GM18499 (cell line): ENCODE measurements around the gene MSH5.

Source experiments
- ATAC-seq: cut with Tn5 transposase; IDR thresholded peaks from one replicate; pipeline ENCODE4 v1.9.1; 2021; ENCODE audit warnings: moderate number of reproducible peaks; ENCODE audit not compliant: insufficient read depth, unreplicated experiment

Gene MSH5

DNA sequence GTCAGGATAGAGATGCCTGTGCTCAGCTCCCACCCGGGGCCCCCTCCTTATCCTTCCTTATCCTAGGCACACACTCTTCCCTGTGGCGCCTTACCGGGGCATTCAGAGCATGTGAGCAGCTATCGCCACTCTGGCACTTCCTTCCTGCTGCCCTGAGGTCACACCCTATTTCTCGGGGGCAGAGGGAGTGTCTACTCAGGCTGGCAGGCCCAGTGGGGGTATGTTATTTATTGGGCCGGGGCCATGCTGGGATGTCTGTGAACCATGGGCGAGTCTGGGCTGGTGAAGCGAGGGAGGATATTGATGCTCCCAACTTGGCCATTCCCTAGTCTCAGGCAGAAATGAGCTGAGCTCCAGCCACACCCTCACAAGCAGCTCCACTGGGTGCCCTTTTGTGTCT, 28.6 kb upstream of the MSH5 start:
- no peak for ATAC-seq

GRCh38 chr6:31712296-31712695, 27.5 kb upstream of the MSH5 start:
- no peak for ATAC-seq

DNA sequence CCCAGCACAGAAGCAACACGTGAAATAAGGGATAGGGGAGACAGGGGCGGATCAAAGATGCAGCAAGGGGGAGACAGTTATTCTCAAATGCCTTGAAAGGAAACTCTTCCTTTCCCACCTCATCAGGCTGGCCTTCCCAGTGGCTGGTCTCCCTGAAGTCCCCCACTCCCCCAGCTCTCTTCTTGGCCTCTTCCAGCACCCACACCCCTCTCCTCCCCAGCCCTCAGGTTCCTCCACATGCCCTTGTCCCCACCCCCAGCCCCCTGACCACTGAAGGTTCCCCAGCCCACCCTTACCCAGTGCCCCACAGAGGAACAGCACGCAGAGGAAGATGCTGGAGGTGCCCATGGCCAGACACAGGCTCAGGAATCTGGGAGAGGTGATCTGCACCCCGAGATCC, 26.3 kb upstream of the MSH5 start:
- ATAC-seq: no peak

DNA sequence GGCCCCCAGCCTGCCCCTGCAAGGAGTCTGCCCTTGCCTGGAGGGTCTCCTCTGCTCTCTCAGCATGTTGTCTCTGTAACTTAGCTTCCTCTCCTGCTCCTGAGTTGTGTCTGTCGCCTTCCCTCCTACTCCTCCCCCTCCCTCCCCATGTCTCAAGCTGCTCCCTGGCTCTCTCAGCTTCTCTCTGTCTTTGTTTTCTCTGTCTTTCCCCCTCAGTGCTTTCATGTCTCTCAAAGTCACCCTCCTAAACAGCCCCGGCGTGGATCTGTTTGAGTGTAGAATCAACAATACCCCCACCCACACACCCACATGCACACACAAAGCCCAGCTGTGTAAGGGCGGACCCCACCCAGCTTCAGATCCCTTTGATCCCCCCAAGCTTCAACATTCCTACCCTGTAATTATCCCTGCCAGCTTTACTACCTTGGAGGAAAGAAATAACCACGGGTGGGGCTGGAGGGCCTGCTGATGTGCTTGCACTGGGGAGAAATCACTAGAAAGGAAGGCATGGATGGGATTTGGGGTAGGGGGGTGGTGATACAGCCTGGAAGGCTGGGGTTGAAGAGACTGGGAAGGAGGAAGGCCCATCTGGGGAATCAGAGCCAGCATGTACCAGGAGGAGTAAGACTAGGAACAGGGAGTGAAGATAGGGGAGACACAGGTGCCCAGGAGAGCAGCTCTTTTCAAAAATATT, 25.7 kb upstream of the MSH5 start:
- no peak for ATAC-seq

DNA sequence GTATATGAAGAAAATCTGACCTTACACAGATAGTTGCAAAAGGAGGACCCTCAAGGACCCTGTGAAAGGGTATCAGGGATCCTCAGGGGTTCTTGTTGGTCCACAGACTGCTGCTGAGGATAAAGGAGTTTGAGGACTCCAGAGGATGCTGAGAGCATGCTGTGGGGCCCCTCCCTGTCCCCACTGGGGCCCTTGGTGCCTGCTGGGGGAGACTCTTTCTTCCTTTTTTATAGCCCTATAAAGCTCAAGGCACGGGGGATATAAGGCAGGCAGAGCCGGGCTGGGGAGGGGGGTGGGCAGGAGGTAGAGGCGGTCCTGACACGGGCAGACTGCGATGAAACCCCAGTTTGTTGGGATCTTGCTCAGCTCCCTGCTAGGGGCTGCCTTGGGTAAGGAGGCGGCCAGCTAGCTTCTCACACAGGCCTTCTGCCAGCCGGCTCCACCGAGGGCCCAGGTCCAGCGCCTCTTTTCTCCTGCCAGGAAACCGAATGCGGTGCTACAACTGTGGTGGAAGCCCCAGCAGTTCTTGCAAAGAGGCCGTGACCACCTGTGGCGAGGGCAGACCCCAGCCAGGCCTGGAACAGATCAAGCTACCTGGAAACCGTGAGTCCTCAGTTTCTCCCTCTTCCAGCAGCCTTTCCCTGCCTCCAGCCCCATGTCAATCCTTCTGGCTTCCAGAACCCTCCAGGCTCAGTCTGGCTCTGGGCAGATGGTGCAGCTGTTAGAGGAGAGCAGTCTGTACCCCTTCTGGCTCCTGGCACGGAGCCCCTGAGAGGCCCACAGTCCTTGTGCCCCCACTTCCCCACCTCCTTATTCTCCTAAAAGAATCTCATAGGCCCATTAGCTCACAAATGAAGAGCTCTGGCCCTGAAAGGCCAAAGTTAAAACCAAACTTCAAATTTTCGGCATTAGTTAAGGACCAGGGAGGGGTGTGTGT, 24.5 kb upstream of the MSH5 start, which contains the start of gene LY6G6D:
TSS of gene LY6G6D (plus strand) at position 327 of the 937 bp plus-strand sequence. CDS start at position 335, 8 bp downstream.
- ATAC-seq: no peak

DNA sequence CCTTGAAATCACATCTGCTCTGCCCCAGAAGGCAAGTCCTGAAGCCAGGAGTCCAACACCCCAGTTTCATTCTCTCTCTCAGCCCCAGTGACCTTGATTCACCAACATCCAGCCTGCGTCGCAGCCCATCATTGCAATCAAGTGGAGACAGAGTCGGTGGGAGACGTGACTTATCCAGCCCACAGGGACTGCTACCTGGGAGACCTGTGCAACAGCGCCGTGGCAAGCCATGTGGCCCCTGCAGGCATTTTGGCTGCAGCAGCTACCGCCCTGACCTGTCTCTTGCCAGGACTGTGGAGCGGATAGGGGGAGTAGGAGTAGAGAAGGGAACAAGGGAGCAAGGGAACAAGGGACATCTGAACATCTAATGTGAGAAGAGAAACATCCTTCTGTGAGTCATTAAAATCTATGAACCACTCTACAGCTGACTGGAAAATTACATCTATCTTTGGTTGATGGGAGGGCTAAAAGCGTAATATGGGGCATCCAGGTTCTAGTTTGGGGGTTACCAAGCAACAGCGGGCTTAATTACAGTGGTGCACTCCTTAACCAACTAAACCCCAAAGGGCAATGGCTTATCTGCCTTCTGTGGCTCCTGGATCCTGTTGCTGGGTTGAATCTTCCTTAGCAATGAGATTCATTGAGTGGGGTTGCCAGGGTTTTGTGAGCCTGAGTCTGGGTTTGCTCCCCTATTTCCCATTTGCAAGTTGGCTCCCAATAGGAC, 22.1 kb upstream of the MSH5 start:
- no peak for ATAC-seq

GRCh38 chr6:31718265-31718664, 21.5 kb upstream of the MSH5 start:
- ATAC-seq: no peak

DNA sequence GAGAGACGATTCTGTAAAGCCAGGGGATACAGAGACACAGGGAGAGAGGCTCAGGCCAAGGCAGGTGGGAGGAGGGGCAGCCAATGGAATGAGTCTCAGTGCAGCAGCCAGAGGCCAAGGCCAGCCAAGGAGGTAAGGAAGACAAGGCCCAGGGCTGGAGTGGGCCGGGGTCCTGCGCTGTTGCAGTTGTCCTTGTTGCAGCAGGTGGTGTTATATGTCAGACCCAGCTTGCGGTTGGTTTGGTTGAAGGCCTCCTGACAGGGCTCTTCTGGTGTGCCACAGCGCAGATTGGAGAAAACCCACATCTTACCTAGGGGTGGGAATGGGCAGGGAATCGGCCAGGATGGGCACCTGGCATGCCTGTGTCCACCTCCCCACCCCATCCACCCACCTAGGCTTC, 20.8 kb upstream of the MSH5 start:
- no peak for ATAC-seq

- ATAC-seq: no peak
These were observed 19.5 kb upstream of the MSH5 start for GRCh38 chr6:31720196-31720770.

DNA sequence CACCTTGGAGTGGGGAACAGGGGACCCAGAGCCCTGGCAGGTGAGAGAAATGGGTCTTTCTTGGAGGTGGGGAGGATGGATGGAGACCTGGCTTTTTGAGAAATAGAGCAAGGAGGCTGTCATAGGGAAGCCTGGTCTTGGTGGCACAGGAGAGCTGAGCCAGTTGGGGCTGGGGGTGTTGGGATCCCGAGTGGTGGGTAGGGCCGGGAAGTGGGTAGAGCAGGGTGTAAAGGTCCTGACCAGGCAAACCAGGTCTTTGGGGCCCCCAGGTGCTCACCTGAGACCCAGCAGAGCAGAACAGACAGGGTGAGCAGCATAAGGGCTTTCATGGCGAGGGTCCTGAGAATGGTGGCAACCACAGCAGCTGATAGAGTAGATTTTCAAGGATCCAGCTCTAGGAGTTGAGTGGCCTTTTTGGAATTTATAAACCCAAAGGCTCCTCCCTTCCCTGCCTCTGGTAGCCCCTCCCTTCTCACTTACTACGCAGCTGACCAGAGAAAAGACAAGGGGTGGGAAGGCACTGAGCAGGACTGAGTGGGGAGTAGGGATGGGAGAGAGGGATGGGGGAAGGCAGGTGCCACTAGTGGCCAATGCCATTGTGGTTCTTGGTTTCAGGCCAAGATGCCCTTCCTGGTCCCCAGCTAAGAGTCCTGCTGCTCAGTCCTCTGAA, 18.3 kb upstream of the MSH5 start, which contains the start of gene LY6G6C:
TSS of gene LY6G6C (minus strand) at position 396 of the 670 bp plus-strand sequence. CDS start at position 329, 67 bp downstream.
- ATAC-seq: no peak

DNA sequence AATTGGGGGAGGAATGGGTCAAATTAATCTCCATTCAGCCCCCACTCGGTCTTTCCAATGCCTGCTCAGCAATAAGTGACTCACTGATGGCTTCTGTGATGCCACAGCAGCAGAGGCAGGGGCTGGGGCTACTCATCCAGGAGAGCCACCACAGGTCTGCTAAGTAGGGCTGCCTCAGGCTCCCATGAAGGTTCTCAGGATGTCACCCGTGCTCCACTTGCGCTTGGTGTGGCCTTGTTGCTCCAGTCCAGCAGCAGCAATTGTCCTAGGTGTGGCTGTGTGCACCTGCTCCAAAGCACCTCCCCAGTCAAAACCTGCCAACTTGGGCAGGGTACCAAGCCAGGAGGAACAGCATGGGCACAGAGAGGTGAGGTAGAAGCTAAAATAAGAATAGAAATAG, 17.6 kb upstream of the MSH5 start:
- ATAC-seq: no peak

DNA sequence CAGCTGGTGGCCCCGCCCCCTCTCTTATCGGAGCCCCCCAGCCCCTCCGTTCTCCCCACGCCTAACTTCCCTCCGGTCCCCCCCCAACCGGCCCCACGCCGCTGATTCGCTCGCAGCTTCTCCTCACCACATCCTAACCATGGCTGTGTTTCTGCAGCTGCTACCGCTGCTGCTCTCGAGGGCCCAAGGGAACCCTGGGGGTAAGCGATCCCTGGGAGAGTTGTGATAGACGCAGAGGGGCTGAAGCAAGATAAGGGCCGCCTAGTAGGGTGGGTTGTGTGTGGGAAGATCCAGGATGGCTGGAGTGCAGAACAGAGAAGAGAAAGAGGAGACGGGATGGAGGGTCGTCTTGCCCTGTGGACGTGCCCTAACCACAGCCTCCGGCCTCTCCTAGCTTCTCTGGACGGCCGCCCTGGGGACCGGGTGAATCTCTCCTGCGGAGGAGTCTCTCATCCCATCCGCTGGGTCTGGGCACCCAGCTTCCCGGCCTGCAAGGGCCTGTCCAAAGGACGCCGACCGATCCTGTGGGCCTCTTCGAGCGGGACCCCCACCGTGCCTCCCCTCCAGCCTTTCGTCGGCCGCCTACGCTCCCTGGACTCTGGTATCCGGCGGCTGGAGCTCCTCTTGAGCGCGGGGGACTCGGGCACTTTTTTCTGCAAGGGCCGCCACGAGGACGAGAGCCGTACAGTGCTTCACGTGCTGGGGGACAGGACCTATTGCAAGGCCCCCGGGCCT, 16.4 kb upstream of the MSH5 start, which contains the start of gene MPIG6B:
TSS of gene MPIG6B (plus strand) at position 129 of the 735 bp plus-strand sequence. CDS start at position 140, 11 bp downstream.
- ATAC-seq: no peak

DNA sequence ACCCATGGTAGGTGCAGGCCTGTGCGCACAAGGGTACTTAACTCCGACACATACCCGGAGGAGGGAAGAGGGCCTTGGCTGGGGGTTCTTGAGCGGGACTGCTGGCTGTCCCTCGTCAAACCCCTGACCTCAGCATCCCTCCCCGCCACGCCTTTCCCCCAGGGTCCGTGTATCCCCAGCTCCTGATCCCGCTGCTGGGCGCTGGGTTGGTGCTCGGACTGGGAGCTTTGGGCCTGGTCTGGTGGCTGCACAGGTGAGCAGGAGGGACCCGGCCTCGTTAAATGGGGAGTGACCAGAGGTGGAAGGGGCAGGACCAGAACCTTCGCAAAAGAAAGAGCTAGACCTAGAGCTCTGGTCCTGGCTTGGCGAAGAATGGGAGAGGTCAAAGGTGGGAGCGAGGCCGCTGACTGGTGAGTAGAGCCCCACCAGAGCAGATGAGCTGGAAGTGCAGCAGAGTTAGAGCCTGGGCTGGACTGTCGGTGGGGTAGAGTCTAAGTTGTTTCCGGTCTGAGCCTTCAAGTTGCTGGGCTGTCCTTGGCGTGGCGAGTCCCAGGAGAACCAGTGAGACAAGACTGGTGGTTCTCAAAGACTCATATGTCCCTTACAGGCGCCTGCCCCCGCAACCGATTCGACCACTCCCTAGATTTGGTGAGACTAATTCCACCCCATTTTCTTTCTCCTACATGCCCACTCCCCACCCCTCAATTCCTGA, 15.7 kb upstream of the MSH5 start:
- ATAC-seq: no peak

GRCh38 chr6:31725502-31726350, 14.1 kb upstream of the MSH5 start:
- no peak for ATAC-seq

GRCh38 chr6:31727034-31727716, 12.6 kb upstream of the MSH5 start:
- ATAC-seq: no peak

- ATAC-seq: no peak
These were observed 11.8 kb upstream of the MSH5 start for GRCh38 chr6:31727717-31728671.
